ENCODE results near the gene TAS2R16.

GRCh38 chr7:123041101-123041500 lies 45.6 kb upstream of the TAS2R16 start:
- TF ChIP-seq EZH2phosphoT487 (IDR thresholded peaks at IDR 0.05; ENCODE audit: insufficient read depth, low read depth) (no peak), EZH2 (IDR thresholded peaks at IDR 0.05; ENCODE audit: insufficient read depth, poor library complexity, severe bottlenecking) (no peak)
